HepG2 (cell line): ENCODE results near the gene CD274. TPM values are rescaled to one million over a fixed set of nuclear protein-coding genes. Genes with fewer than 3 reads are reported as not detected.

Source experiments
- ATAC-seq: fragments of 200-7000 bp; cut with Tn5 transposase; 3 replicates; pipeline ENCODE4 v1.9.1; 2020; ENCODE audit warnings: mild to moderate bottlenecking, moderate library complexity
- BruUV-seq: library from RNA; stranded (reverse); fragments of 400-500 nt; replicated peaks from 2 replicates; lab custom pipeline; 2021; lab: Mats Ljungman, UMichigan
- CTCF ChIA-PET: fragments of 300-600 bp; formaldehyde crosslinking; extraction: SDS; loops from one replicate; lab custom pipeline; 2021; ENCODE audit warnings: low total read pairs, inconsistent platforms, low intra/inter-chr PET ratio; lab: Yijun Ruan, JAX
- POLR2A ChIA-PET: fragments of 350-600 bp; sonication (Branson Sonifier 250); formaldehyde crosslinking; loops from one replicate; lab custom pipeline; 2020; ENCODE audit warnings: antibody characterized with exemption, inconsistent platforms; lab: Yijun Ruan, JAX
- DNase-seq: peaks from one replicate; pipeline ENCODE4 v3.0.0-alpha.2; 2015; ENCODE audit warnings: low spot score
- FAIRE-seq: peaks from 3 replicates; lab custom pipeline; 2011; peaks lifted over from hg19 to GRCh38; lab: Jason Lieb, UNC
- H2AFZ ChIP-seq: one replicate; pipeline ENCODE4 v1.6.1; 2011; ENCODE audit warnings: low read length, inconsistent platforms
- H3K27ac ChIP-seq: fragments of 300-600 bp; 3 replicates; pipeline ENCODE4 v1.8.0; 2011; ENCODE audit warnings: mixed run types, mild to moderate bottlenecking, mixed read lengths, low read length, inconsistent platforms; ENCODE audit not compliant: insufficient read depth; ENCODE audit errors: extremely low read length
- H3K27me3 ChIP-seq, 2 experiments: fragments of 200-600 bp in 1 of 2; 2 replicates in 1 of 2; 3 replicates in 1 of 2; pipeline versions ENCODE4 v1.6.0 to v1.8.0; 2011; ENCODE audit warnings: low read length in 2 of 2, mild to moderate bottlenecking in 2 of 2, moderate library complexity in 2 of 2, inconsistent platforms in 1 of 2; ENCODE audit not compliant: insufficient read depth in 2 of 2, control insufficient read depth in 1 of 2
- H3K36me3 ChIP-seq, 2 experiments: fragments of 200-600 bp in 1 of 2; replicated peaks in 1 of 2; 2 replicates in 1 of 2; 3 replicates in 1 of 2; pipeline versions ENCODE4 v1.5.1 to v1.8.0; 2011; ENCODE audit warnings: low read length in 2 of 2, inconsistent platforms in 1 of 2; ENCODE audit not compliant: insufficient read depth in 2 of 2, control insufficient read depth in 1 of 2
- H3K4me1 ChIP-seq: 2 replicates; pipeline ENCODE4 v1.5.1; 2012; ENCODE audit warnings: low read length, inconsistent platforms; ENCODE audit not compliant: insufficient read depth
- H3K4me2 ChIP-seq: 2 replicates; pipeline ENCODE4 v1.6.0; 2011; ENCODE audit warnings: low read depth, low read length, inconsistent platforms
- H3K4me3 ChIP-seq, 3 experiments: fragments of 200-600 bp in 1 of 3; sonication (generic), shearing (Covaris generic) in 1 of 3; replicated peaks in 1 of 3; 2 replicates each; pipeline ENCODE4 v1.5.1; 2011 to 2016; ENCODE audit warnings: low read length in 3 of 3, inconsistent platforms in 2 of 3, low read depth in 2 of 3, mild to moderate bottlenecking in 2 of 3, control low read depth in 1 of 3, mixed read lengths in 1 of 3; ENCODE audit not compliant: insufficient read depth in 1 of 3
- H3K79me2 ChIP-seq: one replicate; pipeline ENCODE4 v1.6.1; 2011; ENCODE audit warnings: low read length, inconsistent platforms; ENCODE audit not compliant: insufficient read depth
- H3K9ac ChIP-seq: 2 replicates; pipeline ENCODE4 v1.6.0; 2011; ENCODE audit warnings: mild to moderate bottlenecking, low read depth, low read length, inconsistent platforms; ENCODE audit not compliant: insufficient read depth
- H3K9me3 ChIP-seq: 2 replicates; pipeline ENCODE4 v1.5.1; 2012; ENCODE audit warnings: mild to moderate bottlenecking, low read length
- H4K20me1 ChIP-seq: 2 replicates; pipeline ENCODE4 v1.6.0; 2011; ENCODE audit warnings: inconsistent platforms, mild to moderate bottlenecking, low read length, moderate library complexity; ENCODE audit not compliant: insufficient read depth
- E2F2 ChIP-seq: sonication (generic); formaldehyde crosslinking; IDR thresholded peaks from 2 replicates; pipeline ENCODE4 v1.4.0; 2020; ENCODE audit warnings: missing genetic modification reagents, borderline replicate concordance
- FOXM1 ChIP-seq: sonication (generic); formaldehyde crosslinking; IDR thresholded peaks from 2 replicates; pipeline ENCODE4 v1.5.0; 2020; ENCODE audit warnings: missing genetic modification reagents
- HMG20B ChIP-seq: conservative IDR thresholded peaks from 2 replicates; pipeline ENCODE4 v1.6.1; 2016; ENCODE audit warnings: missing genetic modification reagents, missing compliant biosample characterization
- REL ChIP-seq: sonication (generic); formaldehyde crosslinking; conservative IDR thresholded peaks from 2 replicates; pipeline ENCODE4 v1.8.0; 2022; ENCODE audit warnings: mild to moderate bottlenecking, missing genetic modification reagents, moderate library complexity
- SOX6 ChIP-seq, 2 experiments: fragments of 450-650 bp in 1 of 2; sonication (generic) in 1 of 2; formaldehyde crosslinking in 1 of 2; IDR thresholded peaks; 2 replicates each; pipeline versions ENCODE4 v1.4.0 to v1.6.1; 2017 to 2020; ENCODE audit warnings: antibody characterized with exemption in 1 of 2, mild to moderate bottlenecking in 1 of 2, missing genetic modification reagents in 1 of 2
- SUZ12 ChIP-seq: fragments of 150-350 bp; IDR thresholded peaks from 2 replicates; pipeline ENCODE4 v1.6.1; 2014; ENCODE audit warnings: low read depth, low read length
- ZNF180 ChIP-seq: sonication (generic); formaldehyde crosslinking; IDR thresholded peaks from 2 replicates; pipeline ENCODE4 v1.4.0; 2020; ENCODE audit warnings: low read depth, missing genetic modification reagents, borderline replicate concordance
- ZNF24 ChIP-seq: fragments of 450-650 bp; IDR thresholded peaks from 2 replicates; pipeline ENCODE4 v1.6.1; 2017; ENCODE audit warnings: antibody characterized with exemption, mild to moderate bottlenecking
- ZNF496 ChIP-seq: sonication (generic); formaldehyde crosslinking; IDR thresholded peaks from 2 replicates; pipeline ENCODE4 v1.8.1; 2023; ENCODE audit warnings: mild to moderate bottlenecking, moderate library complexity, missing genetic modification reagents; ENCODE audit not compliant: insufficient replicate concordance
- ZNF678 ChIP-seq: sonication (generic); formaldehyde crosslinking; IDR thresholded peaks from 2 replicates; pipeline ENCODE4 v1.4.0; 2020; ENCODE audit warnings: mild to moderate bottlenecking, missing genetic modification reagents
- WGBS: methylation state at CpG from one replicate; pipeline ENCODE4 v1.1.6; 2017; ENCODE audit warnings: low lambda C conversion rate; 5-methylcytosine and 5-hydroxymethylcytosine counted together
- in situ Hi-C: cut with HindIII; loops from 2 replicates; pipeline ENCODE4 v1.10.0; 2017; ENCODE audit warnings: low pct_unique_long_range_greater_than_20kb; ENCODE audit not compliant: extremely low pct_ligation_motif_present
- intact Hi-C: fragments of 100-400 bp; cut with micrococcal nuclease; formaldehyde crosslinking; loops from one replicate; pipeline ENCODE4 v1.10.0; 2022; ENCODE audit not compliant: unreplicated experiment
- polyA plus RNA-seq, 8 experiments: library from polyadenylated mRNA; depleted of rRNA in 3 of 8; stranded (reverse) in 7 of 8; unstranded in 1 of 8; fragments of >200 nt; fragmentation: Illumina TruSeq in 4 of 8; extraction: Trizol in 4 of 8; gene quantifications; 2 replicates each; pipeline versions ENCODE4 v1.2.1 to v1.2.3, GENCODE V29; 2011 to 2016; ENCODE audit warnings: low read depth in 4 of 8, missing spikeins in 1 of 8, mixed read lengths in 1 of 8; ENCODE audit not compliant: insufficient read depth in 1 of 8
- total RNA-seq, 5 experiments: library from RNA; depleted of rRNA; stranded (reverse); fragments of >200 nt; fragmentation: Illumina TruSeq; extraction: Trizol; gene quantifications; 2 replicates each; pipeline ENCODE4 v1.2.3, GENCODE V29; 2016; ENCODE audit warnings: low read depth in 1 of 5
- TF ChIP-seq, protein P1 (sequence below): sonication (generic); formaldehyde crosslinking; IDR thresholded peaks from 2 replicates; pipeline ENCODE4 v1.4.0; 2020; ENCODE audit warnings: missing genetic modification reagents, mild to moderate bottlenecking, borderline replicate concordance
- TF ChIP-seq, protein P2 (sequence below), 2 experiments: IDR thresholded peaks; 2 replicates each; pipeline ENCODE4 v1.6.1; 2011 to 2012; ENCODE audit warnings: low read length in 2 of 2, borderline replicate concordance in 1 of 2, low read depth in 1 of 2, mild to moderate bottlenecking in 1 of 2, moderate library complexity in 1 of 2

Gene CD274
- total and polyA plus RNA-seq, 2 of the 13 experiments (the other 11 are each of a cell fraction or from before 2014, with no cell fraction given), result 0.17 to 0.49 TPM

DNA sequence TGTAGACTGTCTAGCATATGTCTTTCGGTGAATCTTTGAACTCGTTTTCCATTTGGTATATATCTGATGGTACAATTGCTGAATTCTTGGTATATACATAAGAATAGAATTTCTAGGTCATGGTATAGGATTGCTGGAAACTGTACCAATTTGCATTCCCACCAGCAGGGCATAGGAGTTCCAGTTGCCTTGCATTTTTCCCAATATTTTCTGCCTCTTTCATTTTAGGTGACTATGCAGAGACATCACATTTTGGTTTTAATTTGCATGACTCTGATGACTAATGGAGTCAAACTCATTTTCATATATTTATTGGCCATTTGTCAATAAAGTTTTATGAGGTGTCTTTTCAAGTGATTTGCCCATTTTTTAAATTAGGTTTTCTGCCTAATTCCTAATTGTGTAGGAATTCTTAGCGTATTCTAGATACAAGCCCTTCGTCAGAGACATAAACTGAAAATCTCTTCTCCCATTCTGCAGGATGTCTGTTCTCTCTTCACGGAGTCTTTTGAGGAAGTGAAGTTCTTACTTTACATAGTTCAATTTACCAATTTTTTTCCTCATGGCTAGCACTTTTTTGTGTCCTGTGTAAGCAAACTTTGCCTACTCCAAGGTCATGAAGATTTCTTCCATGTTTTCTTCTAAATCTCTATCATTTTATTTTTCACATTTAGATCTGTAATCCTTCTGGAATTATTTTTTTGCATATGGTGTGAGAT is 31.1 kb downstream of the CD274 start (continued):
- TF ChIP-seq SOX6 (IDR thresholded peaks at IDR 0.05) (no peak), SOX6 (CRISPR knock-in tag; IDR thresholded peaks at IDR 0.05) (no peak), ZNF180 (CRISPR knock-in tag) (no peak), ZNF496 (no peak), E2F2 (CRISPR knock-in tag) (no peak), ZNF678 (CRISPR knock-in tag) (no peak), REL (no peak)
- TF ChIP-seq, protein P1, sequence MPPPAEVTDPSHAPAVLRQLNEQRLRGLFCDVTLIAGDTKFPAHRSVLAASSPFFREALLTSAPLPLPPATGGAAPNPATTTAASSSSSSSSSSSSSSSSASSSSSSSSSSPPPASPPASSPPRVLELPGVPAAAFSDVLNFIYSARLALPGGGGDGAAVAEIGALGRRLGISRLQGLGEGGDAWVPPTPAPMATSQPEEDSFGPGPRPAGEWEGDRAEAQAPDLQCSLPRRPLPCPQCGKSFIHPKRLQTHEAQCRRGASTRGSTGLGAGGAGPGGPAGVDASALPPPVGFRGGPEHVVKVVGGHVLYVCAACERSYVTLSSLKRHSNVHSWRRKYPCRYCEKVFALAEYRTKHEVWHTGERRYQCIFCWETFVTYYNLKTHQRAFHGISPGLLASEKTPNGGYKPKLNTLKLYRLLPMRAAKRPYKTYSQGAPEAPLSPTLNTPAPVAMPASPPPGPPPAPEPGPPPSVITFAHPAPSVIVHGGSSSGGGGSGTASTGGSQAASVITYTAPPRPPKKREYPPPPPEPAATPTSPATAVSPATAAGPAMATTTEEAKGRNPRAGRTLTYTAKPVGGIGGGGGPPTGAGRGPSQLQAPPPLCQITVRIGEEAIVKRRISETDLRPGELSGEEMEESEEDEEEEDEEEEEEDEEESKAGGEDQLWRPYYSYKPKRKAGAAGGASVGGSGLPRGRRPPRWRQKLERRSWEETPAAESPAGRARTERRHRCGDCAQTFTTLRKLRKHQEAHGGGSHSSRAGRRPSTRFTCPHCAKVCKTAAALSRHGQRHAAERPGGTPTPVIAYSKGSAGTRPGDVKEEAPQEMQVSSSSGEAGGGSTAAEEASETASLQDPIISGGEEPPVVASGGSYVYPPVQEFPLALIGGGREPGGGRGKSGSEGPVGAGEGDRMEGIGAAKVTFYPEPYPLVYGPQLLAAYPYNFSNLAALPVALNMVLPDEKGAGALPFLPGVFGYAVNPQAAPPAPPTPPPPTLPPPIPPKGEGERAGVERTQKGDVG (CRISPR knock-in tag), result no peak

- H3K9me3 ChIP-seq, result no peaks in the 10 kb centered on the region
- no peak overlapping the region for H3K4me3 ChIP-seq
- H4K20me1 ChIP-seq, result no peaks in the 10 kb centered on the region
- no peak overlapping the region for H3K4me2 ChIP-seq
- H3K79me2 ChIP-seq, result no peaks in the 10 kb centered on the region
- ChIA-PET CTCF (no interaction called here), POLR2A (no interaction called here)
- ATAC-seq (no peak), DNase-seq (no peak), FAIRE-seq (no peak)
- WGBS, result 17% methylated on average over 8 of the region's 8 CpGs
- in situ Hi-C loops, result no loop called here
- no peaks in the 10 kb centered on the region for H3K36me3 ChIP-seq
- intact Hi-C loops, result no loop called here
- peaks cover 6% of the 10 kb centered on the region; the same call in 1 of the 2 replicates for H3K4me1 ChIP-seq
- H3K27me3 ChIP-seq, result peaks cover 0 to 3% of the 10 kb centered on the region in 2 experiments; a peak in 1 of 5 replicates
- no peak overlapping the region for H2AFZ ChIP-seq
- BruUV-seq, result no TSS peak
- H3K27ac ChIP-seq, result no peak overlapping the region
- H3K9ac ChIP-seq, result no peak overlapping the region
- TF ChIP-seq, protein P2, sequence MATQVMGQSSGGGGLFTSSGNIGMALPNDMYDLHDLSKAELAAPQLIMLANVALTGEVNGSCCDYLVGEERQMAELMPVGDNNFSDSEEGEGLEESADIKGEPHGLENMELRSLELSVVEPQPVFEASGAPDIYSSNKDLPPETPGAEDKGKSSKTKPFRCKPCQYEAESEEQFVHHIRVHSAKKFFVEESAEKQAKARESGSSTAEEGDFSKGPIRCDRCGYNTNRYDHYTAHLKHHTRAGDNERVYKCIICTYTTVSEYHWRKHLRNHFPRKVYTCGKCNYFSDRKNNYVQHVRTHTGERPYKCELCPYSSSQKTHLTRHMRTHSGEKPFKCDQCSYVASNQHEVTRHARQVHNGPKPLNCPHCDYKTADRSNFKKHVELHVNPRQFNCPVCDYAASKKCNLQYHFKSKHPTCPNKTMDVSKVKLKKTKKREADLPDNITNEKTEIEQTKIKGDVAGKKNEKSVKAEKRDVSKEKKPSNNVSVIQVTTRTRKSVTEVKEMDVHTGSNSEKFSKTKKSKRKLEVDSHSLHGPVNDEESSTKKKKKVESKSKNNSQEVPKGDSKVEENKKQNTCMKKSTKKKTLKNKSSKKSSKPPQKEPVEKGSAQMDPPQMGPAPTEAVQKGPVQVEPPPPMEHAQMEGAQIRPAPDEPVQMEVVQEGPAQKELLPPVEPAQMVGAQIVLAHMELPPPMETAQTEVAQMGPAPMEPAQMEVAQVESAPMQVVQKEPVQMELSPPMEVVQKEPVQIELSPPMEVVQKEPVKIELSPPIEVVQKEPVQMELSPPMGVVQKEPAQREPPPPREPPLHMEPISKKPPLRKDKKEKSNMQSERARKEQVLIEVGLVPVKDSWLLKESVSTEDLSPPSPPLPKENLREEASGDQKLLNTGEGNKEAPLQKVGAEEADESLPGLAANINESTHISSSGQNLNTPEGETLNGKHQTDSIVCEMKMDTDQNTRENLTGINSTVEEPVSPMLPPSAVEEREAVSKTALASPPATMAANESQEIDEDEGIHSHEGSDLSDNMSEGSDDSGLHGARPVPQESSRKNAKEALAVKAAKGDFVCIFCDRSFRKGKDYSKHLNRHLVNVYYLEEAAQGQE (IDR thresholded peaks at IDR 0.05; ENCODE audit: borderline replicate concordance in 1 of 2, low read depth in 1 of 2, low read length in 2 of 2), result no peak
- TF ChIP-seq HMG20B (CRISPR knock-in tag), result no peak
- TF ChIP-seq ZNF24, result no peak
- no peak for TF ChIP-seq FOXM1 (CRISPR knock-in tag)
- TF ChIP-seq SUZ12, result no peak
These were observed 31.9 kb downstream of the CD274 start for GRCh38 chr9:5482194-5482593.
